ENCODE results near the gene PRSS53.
"Not testable (repeated sequence)": the region's sequence is repeated elsewhere in the genome, so short reads cannot be mapped to it uniquely, and the experiment has no call there.

Gene PRSS53

DNA sequence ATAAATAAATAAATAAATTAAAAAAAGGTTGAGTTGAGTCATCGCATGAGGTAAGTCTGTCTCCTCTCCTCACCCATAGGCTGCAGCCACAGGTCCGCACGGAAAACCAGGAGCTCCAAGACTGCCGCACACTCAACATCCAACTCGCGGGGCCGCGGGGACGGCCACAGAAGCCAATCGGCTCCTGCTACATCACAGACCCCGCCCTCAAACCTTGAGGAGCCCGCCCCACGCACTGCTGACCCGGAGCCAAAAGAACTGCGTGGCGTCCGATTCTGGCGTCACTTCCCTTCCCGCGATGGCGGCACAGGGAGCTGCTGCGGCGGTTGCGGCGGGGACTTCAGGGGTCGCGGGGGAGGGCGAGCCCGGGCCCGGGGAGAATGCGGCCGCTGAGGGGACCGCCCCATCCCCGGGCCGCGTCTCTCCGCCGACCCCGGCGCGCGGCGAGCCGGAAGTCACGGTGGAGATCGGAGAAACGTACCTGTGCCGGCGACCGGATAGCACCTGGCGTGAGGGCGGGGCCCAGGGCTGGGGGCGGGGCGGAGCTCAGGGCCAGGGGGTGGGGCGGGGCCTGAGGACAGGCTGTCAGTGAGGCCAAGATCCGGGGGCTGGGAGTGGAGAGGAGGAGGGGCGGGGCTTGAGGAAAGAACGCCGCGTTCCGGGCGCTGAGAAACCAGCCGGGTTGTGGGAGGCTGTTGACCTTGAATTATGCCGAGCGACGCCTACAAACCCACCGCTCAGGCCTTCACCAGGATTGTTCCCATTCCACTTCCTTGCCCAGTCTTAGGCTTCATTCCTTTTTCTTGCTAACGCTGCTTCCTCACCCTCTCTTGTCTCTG, 28.9 kb upstream of the PRSS53 start, which contains the start of gene KAT8:
Gene KAT8 (plus strand): TSS at position 281 of the 839 bp plus-strand sequence. CDS start 18 bp downstream, at position 299.
- DNase-seq: peak; percentile 99

DNA sequence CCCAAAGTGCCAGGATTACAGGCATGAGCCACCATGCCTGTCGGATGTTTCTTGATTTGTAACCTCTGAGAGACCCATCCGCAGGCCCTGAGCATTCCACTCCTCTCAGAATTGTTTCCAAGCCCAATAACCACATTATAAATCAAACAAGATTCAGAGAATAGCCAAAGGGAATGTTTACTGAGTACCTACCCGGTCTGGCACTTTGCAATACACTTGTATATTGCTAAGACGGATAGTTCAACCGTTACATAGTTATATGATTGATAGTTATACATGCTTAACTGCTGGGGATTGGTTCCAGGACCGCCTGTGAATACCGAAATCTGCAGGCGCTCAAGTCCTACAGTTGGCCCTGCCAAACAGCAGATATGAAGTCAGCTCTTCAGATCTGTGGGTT, 25.7 kb upstream of the PRSS53 start:
- no peak for DNase-seq

DNA sequence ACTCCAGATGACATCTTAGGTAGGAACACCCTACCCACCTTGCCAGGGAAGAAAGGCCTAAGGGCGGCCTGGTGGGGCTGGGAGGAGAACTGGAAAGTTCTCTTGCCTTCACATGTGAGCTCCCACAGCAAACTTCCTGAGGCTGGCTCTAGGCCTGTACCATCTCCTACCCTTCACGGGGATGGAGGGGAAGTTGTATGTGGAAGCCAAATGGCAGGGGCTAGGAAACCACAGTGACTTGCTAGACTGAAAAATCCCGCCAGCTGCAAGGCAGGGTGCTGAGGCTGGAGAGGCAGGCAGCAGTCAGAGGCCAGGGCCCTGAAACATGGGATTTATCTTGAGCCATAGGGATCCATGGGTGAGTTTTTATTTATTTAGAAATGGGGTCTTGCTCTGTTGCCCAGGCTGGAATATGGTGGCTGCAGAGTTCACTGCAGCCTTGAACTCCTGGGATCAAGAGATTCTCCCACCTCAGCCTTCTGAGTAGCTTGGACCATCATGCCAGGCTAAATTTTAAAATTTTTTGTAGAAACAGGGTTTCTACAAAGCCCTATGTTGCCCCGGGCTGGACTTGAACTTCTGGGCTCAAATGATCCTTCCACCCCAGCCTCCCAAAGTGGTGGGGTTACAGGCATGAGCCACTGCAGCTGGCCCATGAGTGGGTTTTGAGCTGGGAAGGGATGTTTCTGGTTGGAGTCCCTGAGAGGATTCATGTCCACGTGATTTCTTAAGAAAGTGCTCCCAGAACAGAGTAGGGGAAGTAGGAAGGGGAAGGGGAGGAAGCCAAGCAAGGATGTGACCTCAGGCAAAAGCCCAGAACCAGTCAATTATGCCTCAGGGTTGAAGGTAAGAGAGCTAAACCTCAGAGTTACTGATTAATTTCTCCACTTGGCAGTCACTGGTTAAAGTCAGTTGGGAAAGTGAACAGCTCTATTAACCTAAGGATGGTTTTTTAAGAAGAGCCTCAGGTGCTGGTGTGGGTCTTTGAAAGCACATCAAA, 24.7 kb upstream of the PRSS53 start:
- DNase-seq: no peak

DNA sequence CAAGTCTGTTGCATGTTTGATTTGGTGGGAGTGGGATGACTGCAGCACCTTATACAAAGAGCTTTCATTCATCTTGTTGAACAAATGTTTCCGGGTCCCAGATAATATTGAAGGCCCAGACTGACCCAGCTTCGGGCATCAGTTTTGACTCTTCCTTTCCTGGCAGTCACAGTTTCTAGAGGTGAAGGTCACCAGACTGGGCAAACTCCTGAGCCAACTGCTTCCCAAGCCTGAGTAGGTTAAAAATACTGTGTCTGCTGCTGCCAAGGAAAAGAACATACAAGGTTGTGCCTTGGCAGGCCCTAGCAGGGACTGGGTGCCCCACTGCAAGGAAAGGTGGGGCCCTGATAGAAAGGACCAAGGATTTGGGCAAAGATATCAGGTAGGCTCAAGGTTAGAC, 24.0 kb upstream of the PRSS53 start:
- DNase-seq: no peak

DNA sequence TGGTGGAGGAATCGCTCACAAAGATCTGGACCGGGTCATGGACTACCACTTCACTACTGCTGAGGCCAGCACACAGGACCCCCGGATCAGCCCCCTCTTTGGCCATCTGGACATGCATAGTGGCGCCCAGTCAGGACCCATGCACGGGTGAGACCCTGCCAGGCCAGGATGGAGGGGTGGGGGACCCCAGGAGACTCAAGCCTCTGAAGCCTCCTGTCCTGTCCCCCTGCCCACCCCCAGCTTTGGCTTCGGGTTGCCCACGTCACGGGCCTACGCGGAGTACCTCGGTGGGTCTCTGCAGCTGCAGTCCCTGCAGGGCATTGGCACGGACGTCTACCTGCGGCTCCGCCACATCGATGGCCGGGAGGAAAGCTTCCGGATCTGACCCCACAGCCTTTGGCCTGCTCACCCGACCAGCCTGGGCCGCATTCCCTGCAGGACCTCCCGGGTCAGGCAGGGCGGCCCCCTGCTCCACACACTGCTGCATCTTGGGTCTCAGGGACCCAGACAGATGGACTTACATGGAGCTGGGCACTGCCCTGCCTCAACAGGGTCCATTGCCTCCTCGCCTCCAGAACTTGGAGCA, 23.2 kb upstream of the PRSS53 start:
- DNase-seq: no peak

DNA sequence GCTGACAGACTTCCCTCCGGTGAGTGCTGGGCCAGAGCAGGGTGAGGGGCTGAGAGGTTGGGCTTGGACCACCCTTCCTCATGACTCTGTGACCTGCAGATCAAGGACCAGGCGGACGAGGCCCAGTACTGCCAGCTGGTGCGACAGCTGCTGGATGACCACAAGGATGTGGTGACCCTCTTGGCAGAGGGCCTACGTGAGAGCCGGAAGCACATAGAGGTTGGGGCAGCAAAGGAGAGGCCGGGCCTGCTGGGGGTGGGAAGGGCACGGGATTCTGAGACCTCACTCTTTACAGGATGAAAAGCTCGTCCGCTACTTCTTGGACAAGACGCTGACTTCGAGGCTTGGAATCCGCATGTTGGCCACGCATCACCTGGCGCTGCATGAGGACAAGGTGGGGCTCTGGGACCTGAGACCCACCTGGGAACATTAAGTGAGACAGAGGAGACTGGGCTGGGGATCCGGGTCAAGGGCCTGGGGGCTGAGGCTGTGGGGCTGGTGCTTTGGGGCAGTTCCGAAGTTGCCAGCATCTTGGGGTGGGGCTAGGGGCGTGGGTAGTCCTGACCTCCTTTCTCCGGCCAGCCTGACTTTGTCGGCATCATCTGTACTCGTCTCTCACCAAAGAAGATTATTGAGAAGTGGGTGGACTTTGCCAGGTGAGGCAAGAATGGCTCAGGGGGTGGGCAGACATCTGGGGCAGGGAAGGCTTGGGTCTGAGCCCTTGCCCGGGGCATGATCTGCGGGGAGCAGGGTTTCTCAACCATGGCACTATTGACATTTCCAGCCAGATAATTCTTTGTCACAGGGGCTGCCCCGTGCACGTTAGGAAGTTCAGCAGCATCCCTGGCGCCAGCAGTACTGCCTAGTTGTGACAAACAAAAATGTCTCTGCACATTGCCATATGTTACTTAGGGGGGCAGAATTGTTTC, 21.6 kb upstream of the PRSS53 start:
- DNase-seq: no peak

DNA sequence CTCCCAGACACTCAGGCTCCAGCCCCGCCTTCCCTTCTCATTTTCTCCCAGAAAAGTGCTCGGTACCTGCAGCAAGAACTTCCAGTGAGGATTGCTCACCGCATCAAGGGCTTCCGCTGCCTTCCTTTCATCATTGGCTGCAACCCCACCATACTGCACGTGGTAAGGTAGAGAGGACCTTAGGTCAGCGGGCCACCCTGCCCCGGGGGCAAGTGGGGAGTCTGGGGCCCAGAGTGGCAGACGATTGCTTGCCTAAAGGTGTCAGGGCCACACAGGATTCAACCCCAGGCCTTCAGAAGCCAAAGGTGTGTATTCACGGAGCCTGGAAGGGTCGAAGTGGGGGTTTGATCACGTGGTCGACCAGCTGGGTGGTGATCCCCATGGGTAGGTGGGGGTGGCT, 20.9 kb upstream of the PRSS53 start:
- DNase-seq: no peak

DNA sequence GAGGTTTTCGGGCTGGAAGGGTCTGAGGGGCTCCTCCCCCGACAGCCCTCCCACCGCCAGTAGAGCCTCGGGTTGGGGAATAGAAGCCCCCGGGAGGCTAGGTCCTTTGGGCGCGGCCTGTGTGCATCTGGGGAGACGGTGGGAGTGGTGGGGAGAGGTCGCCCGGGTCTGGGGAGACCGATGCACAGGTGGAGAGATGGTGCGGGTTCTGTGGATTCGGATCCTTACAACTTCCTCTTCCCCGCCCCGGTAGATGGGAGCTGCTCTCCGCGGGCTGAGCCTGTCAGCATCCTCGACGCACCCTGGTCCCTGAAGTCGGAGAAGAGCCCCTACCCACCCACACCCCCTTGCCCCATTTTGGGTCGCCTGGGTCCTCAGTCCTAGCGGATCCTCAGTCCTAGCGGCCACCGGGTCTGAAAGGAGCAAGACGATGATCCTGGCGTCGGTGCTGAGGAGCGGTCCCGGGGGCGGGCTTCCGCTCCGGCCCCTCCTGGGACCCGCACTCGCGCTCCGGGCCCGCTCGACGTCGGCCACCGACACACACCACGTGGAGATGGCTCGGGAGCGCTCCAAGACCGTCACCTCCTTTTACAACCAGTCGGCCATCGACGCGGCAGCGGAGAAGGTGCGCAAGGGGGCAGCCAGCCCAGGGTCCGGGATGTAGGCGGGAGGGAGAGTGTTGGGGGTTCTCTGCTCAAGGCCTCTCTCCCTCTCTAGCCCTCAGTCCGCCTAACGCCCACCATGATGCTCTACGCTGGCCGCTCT, 20.2 kb upstream of the PRSS53 start:
- no peak for DNase-seq

DNA sequence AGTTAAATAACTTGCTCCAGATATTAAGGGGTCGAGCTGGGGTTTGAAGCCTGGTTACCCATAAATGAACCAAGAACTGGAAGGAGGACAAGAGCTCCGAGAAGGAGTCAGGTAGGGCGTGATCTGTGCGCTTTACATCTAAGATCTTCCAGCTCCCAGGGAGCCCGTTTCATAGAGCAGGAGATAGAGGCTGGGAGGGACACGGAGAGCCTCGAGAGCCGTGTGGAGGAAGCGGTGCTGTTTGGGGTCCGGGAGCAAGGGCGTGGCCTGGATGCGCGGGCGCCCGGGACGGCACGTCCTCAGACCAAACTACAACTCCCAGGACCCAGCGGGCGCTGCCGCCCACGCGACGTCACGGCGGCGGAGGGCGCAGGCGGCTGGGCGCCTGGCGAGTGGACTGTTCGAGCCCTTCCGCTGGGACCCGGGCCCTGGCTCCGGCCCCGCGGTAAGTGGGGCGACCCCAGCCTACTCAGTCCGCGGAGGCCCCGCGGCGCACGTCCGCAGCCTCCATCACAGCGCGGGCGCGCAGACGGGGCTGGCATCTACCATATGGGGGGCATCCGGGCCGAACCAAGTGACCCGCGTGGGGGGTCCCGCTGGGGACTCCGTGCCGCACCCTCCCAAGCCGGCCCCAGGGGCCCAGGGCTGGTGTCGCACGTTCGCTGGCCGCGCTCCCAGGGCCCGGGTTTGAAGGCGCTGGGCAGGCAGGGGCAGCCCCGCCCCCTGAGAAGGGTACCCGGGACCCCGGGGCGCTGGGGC, 19.5 kb upstream of the PRSS53 start, which contains the start of gene BCKDK:
Gene BCKDK (plus strand): TSS at position 352 of the 759 bp plus-strand sequence. CDS start 838 bp downstream, outside the sequence.
- peak; percentile 89 for DNase-seq

DNA sequence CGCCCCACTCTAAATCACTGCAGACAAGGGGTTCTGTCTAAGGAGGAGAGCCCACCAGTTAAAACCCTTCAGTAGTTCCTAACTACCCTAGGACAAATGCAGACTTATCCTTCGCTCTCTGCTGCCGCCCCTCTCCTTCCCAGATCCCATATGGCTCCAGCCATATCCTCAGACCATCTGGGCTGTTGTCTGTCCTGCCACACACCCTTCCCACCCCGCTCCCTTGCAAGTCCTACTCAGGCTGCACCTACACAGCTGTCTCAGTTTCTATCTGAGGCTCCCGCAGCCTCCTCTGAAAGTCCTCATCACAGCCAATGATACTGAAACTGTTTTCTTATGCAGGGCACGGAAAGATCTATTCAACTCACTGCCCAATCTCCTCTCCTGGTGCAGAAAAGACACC, 18.7 kb upstream of the PRSS53 start:
- peak; percentile 67 for DNase-seq

DNA sequence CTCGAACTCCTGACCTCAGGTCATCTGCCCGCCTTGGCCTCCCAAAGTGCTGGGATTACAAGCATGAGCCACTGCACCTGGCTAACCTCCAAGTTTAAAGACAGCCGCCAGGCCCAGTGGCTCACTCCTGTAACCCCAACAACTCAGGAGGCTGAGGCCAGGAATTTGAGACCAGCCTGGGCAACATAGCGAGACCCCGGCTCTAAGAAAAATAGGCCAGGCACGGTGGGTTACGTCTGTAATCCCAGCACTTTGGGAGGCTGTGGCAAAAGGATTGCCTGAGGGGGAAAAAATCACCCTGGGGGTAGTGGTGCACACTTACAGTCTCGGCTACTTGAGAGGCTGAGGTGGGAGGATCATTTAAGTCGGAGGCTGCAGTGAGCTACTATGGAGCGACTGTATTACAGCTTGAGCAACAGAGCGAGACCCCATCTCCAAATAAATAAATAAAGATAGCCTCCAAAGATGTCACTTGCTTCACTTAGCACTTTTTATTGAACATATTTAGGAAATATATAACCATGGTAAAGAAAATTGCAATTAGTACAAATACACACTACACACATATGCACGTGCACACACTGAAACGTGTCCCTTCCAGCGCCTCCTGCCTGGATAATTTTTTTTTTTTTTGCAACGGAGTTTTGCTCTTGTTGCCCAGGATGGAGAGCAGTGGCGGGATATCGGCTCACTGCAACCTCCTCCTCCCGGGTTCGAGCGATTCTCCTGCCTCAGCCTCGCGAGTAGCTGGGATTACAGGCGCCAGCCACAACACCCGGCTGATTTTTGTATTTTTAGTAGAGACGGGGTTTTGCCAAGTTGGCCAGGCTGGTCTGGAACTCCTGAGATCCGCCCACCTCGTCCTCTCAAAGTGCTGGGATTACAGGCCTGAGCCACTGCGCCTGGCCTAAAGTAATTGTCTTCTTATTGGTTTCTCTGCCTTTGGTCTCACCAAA, 18.0 kb upstream of the PRSS53 start:
- no peak for DNase-seq

DNA sequence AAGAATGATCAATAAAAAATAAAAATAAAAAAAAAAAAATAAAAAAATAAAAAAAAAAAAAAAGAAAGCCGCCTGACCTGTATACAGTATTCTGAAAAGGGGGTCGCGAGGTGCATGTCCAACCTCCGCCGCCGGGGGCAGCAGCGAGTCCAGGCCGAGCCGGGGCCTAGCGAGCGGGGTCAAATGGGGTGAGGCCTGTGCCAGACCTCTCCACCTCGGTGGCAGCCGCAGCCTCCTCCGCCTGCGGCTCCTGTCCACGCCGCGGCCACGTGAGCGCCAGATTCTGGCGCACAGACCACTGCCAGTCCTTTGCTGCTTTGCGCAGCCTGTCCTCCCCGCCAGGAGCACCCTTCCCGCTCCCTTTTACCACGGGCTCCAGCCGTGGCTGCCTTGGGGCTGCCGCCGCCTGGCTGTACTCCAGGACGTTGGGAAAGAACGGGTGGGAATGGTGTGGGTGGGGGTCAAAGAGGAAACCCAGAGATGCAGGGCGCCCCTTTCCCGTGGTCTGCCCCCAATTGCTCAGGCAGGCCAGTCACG, 17.0 kb upstream of the PRSS53 start:
- peak; percentile 90 for DNase-seq

DNA sequence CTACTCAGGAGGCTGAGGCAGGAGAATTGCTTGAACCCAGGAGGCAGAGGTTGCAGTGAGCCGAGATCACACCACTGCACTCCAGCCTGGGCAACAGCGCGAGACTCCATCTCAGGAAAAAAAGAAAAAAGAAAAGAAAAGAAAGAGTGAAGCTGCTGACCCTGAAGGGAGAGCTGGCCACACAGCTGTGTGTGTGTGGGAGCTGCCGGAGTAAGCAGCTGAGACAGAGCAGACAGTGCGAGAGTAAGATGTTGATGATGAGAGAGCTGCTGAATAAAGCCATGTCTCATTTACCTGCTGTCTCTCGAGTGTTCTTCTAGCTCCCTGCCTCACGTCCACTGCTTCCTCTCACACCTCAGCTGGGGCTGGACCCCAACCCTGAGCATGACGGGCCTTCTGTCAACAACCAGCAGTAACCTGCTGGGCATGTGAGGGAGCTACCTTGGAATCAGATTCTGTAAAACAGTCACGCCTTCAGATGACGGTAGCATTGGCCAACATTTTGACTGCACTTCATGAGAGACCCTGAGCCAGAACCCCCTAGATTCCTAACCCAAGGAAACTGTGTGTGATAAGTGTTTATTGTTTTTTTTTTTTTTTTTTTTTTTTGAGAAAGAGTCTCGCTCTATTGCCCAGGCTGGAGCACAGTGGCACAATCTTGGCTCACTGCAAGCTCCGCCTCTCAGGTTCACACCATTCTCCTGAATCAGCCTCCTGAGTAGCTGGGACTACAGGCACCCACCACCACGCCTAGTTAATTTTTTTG, 12.3 kb upstream of the PRSS53 start:
- not testable (repeated sequence) for DNase-seq

DNA sequence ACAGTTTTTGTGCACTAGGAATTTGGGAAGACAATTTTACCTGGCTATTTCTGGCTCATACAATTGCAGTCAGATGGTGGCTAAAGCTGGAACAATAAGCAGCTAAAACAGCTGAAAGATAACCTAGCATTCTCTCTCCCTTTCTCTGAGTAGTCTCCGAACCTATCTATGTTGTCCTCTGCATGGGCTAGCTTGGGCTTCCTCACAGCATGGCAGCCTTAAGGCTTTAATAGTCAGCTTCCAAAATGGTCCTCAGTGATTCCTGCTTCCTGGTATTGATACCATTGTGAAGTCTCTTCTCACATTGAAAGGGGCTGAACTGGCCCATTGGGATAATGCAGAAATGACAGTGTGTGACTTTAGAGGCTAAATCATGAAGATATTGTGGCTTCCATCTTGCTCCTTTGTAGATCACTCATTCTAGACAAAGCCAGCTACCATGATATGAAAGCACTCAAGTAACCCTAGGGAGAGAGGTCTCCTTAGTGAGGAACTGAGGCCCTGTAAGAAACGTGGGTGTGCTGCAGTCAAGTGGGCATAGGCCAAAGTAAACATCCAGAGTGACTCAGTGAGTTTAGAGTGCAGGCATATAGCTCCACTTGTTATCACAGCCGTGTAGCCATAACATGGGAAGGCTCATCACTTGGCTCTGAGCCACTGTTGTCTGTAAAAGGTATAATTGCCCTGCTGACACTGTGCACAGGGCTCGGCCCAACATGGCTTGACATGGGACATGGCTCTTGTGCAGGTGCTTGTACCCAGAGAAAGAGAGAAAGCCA, 11.3 kb upstream of the PRSS53 start:
- no peak for DNase-seq

DNA sequence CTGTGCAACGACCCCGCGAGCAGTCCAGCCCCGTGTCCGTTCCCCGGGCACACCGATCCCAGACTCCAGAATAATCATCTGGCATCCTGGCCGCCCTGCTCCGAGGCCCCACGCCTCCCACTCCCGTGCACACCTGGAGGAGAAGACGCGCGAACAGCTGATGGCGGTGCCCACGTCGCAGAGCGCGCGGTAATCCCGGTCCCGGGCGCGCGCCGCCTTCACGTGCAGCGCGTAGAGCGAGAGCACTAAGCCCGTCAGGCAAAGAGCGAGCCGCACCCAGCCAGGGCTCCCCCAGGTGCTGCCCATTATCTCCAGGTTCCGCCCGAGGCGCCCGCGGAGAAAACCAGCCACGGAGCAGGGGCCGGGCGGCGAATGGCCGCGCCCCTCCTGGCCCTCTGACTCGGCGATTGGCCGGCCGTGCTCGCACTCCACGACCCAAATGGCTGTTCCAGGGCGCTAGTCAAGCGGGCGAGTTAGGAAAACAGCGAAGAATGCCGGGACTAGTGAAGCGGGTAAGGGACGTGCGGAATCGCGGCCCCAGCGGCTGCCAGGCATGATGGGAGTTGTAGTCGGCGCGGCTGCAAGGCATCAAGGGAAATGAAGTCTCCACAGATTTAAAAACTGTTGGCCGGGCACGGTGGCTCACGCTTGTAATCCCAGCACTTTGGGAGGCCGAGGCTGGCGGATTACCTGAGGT, 5.8 kb upstream of the PRSS53 start, which contains the start of gene VKORC1:
Gene VKORC1 (minus strand): TSS at position 374 of the 697 bp plus-strand sequence. CDS start 68 bp downstream, at position 306.
- DNase-seq: peak; percentile 96

DNA sequence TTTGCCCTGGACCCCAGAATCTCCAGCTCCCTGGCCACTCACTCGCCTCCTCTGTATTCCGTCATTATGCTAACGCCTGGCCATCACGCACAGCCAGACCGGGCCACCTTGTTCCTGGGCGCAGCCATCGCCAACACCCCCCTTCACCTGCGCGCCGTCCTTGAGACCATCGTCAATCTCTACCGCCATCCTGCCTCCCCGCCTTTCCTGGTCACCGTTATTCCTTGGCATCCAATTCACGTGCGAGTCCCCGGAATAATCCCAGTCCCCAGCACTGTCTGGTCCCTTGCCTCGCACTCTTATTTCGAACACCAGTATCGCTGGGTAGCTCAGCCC, 5.3 kb upstream of the PRSS53 start:
- DNase-seq: no peak
